Activated T-cell treated with anti-CD3 and anti-CD28 coated beads, Interleukin-2, amount 50 U/mL, for 72 hours (primary cell): ENCODE results near the gene KLK6. TPM values are rescaled to one million over a fixed set of nuclear protein-coding genes. Genes with fewer than 3 reads are reported as not detected.
"Not testable (repeated sequence)": the region's sequence is repeated elsewhere in the genome, so short reads cannot be mapped to it uniquely, and the experiment has no call there.

Experiments
- ATAC-seq, 2 donors: fragments of 150-1000 bp; cut with Tn5 transposase; replicated peaks in 1 of 2; 2 replicates each; pipeline ENCODE4 v1.10.0; 2021; ENCODE audit warnings: moderate library complexity in 2 of 2, mild to moderate bottlenecking in 1 of 2
- DNase-seq, 2 donors: peaks; one replicate each; pipeline ENCODE4 v3.0.0; 2021 to 2022; ENCODE audit warnings: mixed read lengths in 1 of 2
- H3K27ac Mint-ChIP-seq: one replicate; pipeline ENCODE4 v1.8.0; 2022; ENCODE audit warnings: mild to moderate bottlenecking, moderate library complexity, mixed read lengths
- H3K27me3 Mint-ChIP-seq: one replicate; pipeline ENCODE4 v1.8.0; 2022; ENCODE audit warnings: low read depth, mixed read lengths
- H3K36me3 Mint-ChIP-seq, 2 donors: one replicate each; pipeline ENCODE4 v1.8.0; 2022; ENCODE audit warnings: mixed read lengths in 2 of 2, mild to moderate bottlenecking in 1 of 2; ENCODE audit not compliant: insufficient read depth in 2 of 2
- H3K4me1 Mint-ChIP-seq: one replicate; pipeline ENCODE4 v1.8.0; 2022; ENCODE audit warnings: low read depth, mixed read lengths
- H3K4me3 Mint-ChIP-seq, 2 donors: one replicate each; pipeline ENCODE4 v1.8.0; 2022; ENCODE audit warnings: mild to moderate bottlenecking in 2 of 2, mixed read lengths in 2 of 2, moderate library complexity in 2 of 2
- H3K9me3 Mint-ChIP-seq, 2 donors: one replicate each; pipeline ENCODE4 v1.8.0; 2022; ENCODE audit warnings: mixed read lengths in 2 of 2
- total RNA-seq, 2 donors: library from RNA; stranded (reverse); gene quantifications; one replicate each; pipeline ENCODE4 v1.2.3, GENCODE V29; 2022

Gene KLK6
- total RNA-seq, 2 donors from 2014 or later, result not detected

- no peaks in the 10 kb centered on the region for H3K36me3 Mint-ChIP-seq
- H3K27ac Mint-ChIP-seq, result no peak overlapping the region
- ATAC-seq (peak; percentile 31 to 35), DNase-seq (peak; percentile 22)
- H3K9me3 Mint-ChIP-seq, result no peaks in the 10 kb centered on the region
- no peaks in the 10 kb centered on the region for H3K4me1 Mint-ChIP-seq
- H3K4me3 Mint-ChIP-seq, result peak overlapping the region in 1 of 2 donors; percentile 42
- peaks cover 28% of the 10 kb centered on the region for H3K27me3 Mint-ChIP-seq
Observed at GRCh38 chr19:51002542-51003311, 33.3 kb upstream of the KLK6 start.

GRCh38 chr19:51002089-51002532, 32.7 kb upstream of the KLK6 start:
- no peaks in the 10 kb centered on the region for H3K9me3 Mint-ChIP-seq
- no peak for ATAC-seq
- H3K36me3 Mint-ChIP-seq, result no peaks in the 10 kb centered on the region
- peak overlapping the region in 1 of 2 donors; percentile 42 for H3K4me3 Mint-ChIP-seq
- H3K4me1 Mint-ChIP-seq, result no peaks in the 10 kb centered on the region
- H3K27ac Mint-ChIP-seq, result no peak overlapping the region
- DNase-seq, result no peak
- peaks cover 28% of the 10 kb centered on the region for H3K27me3 Mint-ChIP-seq

- H3K4me1 Mint-ChIP-seq, result no peaks in the 10 kb centered on the region
- H3K9me3 Mint-ChIP-seq, result no peaks in the 10 kb centered on the region
- ATAC-seq (no peak), DNase-seq (no peak)
- H3K4me3 Mint-ChIP-seq, result peak within 1 kb of the TSS in 1 of 2 donors; percentile 42
- H3K36me3 Mint-ChIP-seq, result no peaks in the 10 kb centered on the region
- no peak within 1 kb of the TSS for H3K27ac Mint-ChIP-seq
- H3K27me3 Mint-ChIP-seq, result peaks cover 28% of the 10 kb centered on the region
Observed at GRCh38 chr19:51001515-51001914, 32.1 kb upstream of the KLK6 start, which contains the start of gene KLK8. KLK8 (minus strand) TSS chr19:51001604; CDS start chr19:51001167, 437 bp downstream.

GRCh38 chr19:51000981-51001380, 31.6 kb upstream of the KLK6 start:
- Mint-ChIP-seq H3K4me3 (no peak overlapping the region), H3K9me3 (no peaks in the 10 kb centered on the region), H3K36me3 (no peaks in the 10 kb centered on the region), H3K27me3 (peaks cover 28% of the 10 kb centered on the region), H3K27ac (no peak overlapping the region), H3K4me1 (no peaks in the 10 kb centered on the region)
- DNase-seq (no peak), ATAC-seq (no peak)

GRCh38 chr19:51000426-51000825, 31.0 kb upstream of the KLK6 start:
- Mint-ChIP-seq H3K27me3 (peaks cover 28% of the 10 kb centered on the region), H3K4me1 (no peaks in the 10 kb centered on the region), H3K36me3 (no peaks in the 10 kb centered on the region), H3K4me3 (no peak overlapping the region), H3K9me3 (no peaks in the 10 kb centered on the region), H3K27ac (no peak overlapping the region)
- ATAC-seq (no peak), DNase-seq (no peak)

GRCh38 chr19:50998686-50999085, 29.3 kb upstream of the KLK6 start:
- Mint-ChIP-seq H3K27me3 (peaks cover 28% of the 10 kb centered on the region), H3K4me3 (no peak overlapping the region), H3K9me3 (no peaks in the 10 kb centered on the region), H3K27ac (no peak overlapping the region), H3K36me3 (no peaks in the 10 kb centered on the region), H3K4me1 (no peaks in the 10 kb centered on the region)
- ATAC-seq (no peak), DNase-seq (no peak)

GRCh38 chr19:50998061-50998460, 28.7 kb upstream of the KLK6 start:
- DNase-seq, result no peak
- Mint-ChIP-seq H3K27ac (no peak overlapping the region), H3K27me3 (peaks cover 28% of the 10 kb centered on the region), H3K36me3 (no peaks in the 10 kb centered on the region), H3K9me3 (no peaks in the 10 kb centered on the region), H3K4me1 (no peaks in the 10 kb centered on the region), H3K4me3 (no peak overlapping the region)
- no peak for ATAC-seq

GRCh38 chr19:50994129-50994528, 24.7 kb upstream of the KLK6 start:
- no peak for DNase-seq
- no peak overlapping the region for H3K4me3 Mint-ChIP-seq
- no peaks in the 10 kb centered on the region for H3K4me1 Mint-ChIP-seq
- H3K27me3 Mint-ChIP-seq, result peaks cover 24% of the 10 kb centered on the region
- peaks cover 0 to 1% of the 10 kb centered on the region in 2 donors for H3K9me3 Mint-ChIP-seq
- no peaks in the 10 kb centered on the region for H3K36me3 Mint-ChIP-seq
- no peak overlapping the region for H3K27ac Mint-ChIP-seq
- no peak for ATAC-seq

GRCh38 chr19:50992666-50993035, 23.3 kb upstream of the KLK6 start:
- H3K27ac Mint-ChIP-seq, result no peak overlapping the region
- ATAC-seq (no peak), DNase-seq (no peak)
- H3K9me3 Mint-ChIP-seq, result peaks cover 0 to 1% of the 10 kb centered on the region in 2 donors
- H3K27me3 Mint-ChIP-seq, result peaks cover 22% of the 10 kb centered on the region
- no peak overlapping the region for H3K4me3 Mint-ChIP-seq
- no peaks in the 10 kb centered on the region for H3K36me3 Mint-ChIP-seq
- H3K4me1 Mint-ChIP-seq, result no peaks in the 10 kb centered on the region

GRCh38 chr19:50984416-50984815, 15.0 kb upstream of the KLK6 start:
- not testable (repeated sequence) for H3K9me3 Mint-ChIP-seq, H3K36me3 Mint-ChIP-seq, ATAC-seq, H3K4me3 Mint-ChIP-seq, H3K27ac Mint-ChIP-seq, H3K4me1 Mint-ChIP-seq, DNase-seq
- H3K27me3 Mint-ChIP-seq, result peaks cover 62% of the 10 kb centered on the region

- H3K27ac Mint-ChIP-seq, result no peak within 1 kb of the TSS
- no peak for DNase-seq
- H3K27me3 Mint-ChIP-seq, result peaks cover 59% of the 10 kb centered on the region
Observed at GRCh38 chr19:50983625-50984292, 14.4 kb upstream of the KLK6 start, which contains the start of gene KLK7. KLK7 (minus strand) TSS chr19:50983917; CDS start chr19:50982399, 1,518 bp downstream.

GRCh38 chr19:50982186-50982585, 12.8 kb upstream of the KLK6 start:
- Mint-ChIP-seq H3K36me3 (no peaks in the 10 kb centered on the region), H3K27ac (no peak overlapping the region), H3K4me3 (no peak overlapping the region)

More at GRCh38 chr19:50983625-50984292, 14.4 kb upstream of the KLK6 start, which contains the start of gene KLK7:
- Mint-ChIP-seq H3K4me3 (no peak within 1 kb of the TSS), H3K4me1 (no peaks in the 10 kb centered on the region), H3K9me3 (no peaks in the 10 kb centered on the region), H3K36me3 (no peaks in the 10 kb centered on the region)
- no peak for ATAC-seq

GRCh38 chr19:50981587-50982146, 12.3 kb upstream of the KLK6 start:
- no peak overlapping the region for H3K4me3 Mint-ChIP-seq
- ATAC-seq, result no peak
- no peaks in the 10 kb centered on the region for H3K9me3 Mint-ChIP-seq
- no peaks in the 10 kb centered on the region for H3K4me1 Mint-ChIP-seq
- DNase-seq, result no peak
- H3K27ac Mint-ChIP-seq, result no peak overlapping the region
- peaks cover 75% of the 10 kb centered on the region for H3K27me3 Mint-ChIP-seq
- no peaks in the 10 kb centered on the region for H3K36me3 Mint-ChIP-seq

More at GRCh38 chr19:50982186-50982585, 12.8 kb upstream of the KLK6 start:
- DNase-seq (no peak), ATAC-seq (no peak)
- no peaks in the 10 kb centered on the region for H3K4me1 Mint-ChIP-seq
- peaks cover 70% of the 10 kb centered on the region for H3K27me3 Mint-ChIP-seq
- H3K9me3 Mint-ChIP-seq, result no peaks in the 10 kb centered on the region
